Activated naive CD8-positive, alpha-beta T cell treated with anti-CD3 and anti-CD28 coated beads, Interleukin-2, amount 50 U/mL, for 16 hours (primary cell): ENCODE measurements around the gene GPC6.

Experiments
- DNase-seq: peaks from one replicate; pipeline ENCODE4 v3.0.0-alpha.2; 2020; ENCODE audit warnings: low read depth, low spot score

Gene GPC6

GRCh38 chr13:93915269-93915809 lies 688.7 kb downstream of the GPC6 start:
- DNase-seq = no peak

GRCh38 chr13:93922063-93922855 lies 695.7 kb downstream of the GPC6 start:
- DNase-seq = no peak

- DNase-seq = no peak
These were observed 699.4 kb downstream of the GPC6 start for GRCh38 chr13:93925990-93926389.

GRCh38 chr13:93926425-93926824 lies 699.8 kb downstream of the GPC6 start:
- no peak for DNase-seq

DNA sequence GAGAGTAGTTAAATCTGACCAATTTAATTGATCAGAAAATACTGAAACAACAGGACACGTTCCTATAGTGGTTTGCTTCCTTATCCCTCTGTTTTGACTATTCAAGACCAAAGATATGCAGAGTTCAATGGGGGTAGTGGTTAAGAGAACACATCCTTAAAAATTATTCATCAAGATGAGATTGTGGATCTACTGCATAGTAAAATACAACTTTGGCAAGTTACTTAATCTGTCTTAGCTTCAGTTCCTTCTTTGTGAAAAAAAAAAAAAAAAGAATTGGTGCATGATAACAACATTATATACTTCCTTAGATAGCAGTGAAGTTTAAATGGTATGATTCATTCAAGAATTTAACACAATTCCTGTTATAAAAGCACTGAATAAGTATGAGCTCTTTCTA lies 700.8 kb downstream of the GPC6 start:
- DNase-seq = no peak

DNA sequence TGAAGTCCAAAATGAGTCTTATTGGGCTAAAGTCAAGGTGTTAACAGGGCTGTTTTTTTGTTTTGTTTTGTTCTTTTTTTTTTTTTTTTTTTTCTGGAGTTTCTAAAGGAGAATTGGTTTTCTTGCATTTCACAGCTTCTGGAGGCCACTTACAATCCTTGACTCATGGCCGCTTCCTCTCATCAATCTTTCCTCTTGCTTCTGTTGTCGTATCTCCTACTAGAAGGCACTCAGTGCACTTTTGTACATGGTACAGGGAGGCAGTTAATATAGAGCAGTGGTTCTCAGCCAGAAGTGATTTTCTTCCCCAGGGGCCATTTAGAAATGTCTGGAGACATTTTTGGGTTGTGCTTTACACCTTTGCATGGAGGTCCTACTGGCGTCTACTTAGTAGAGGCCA lies 706.3 kb downstream of the GPC6 start:
- DNase-seq = no peak

DNA sequence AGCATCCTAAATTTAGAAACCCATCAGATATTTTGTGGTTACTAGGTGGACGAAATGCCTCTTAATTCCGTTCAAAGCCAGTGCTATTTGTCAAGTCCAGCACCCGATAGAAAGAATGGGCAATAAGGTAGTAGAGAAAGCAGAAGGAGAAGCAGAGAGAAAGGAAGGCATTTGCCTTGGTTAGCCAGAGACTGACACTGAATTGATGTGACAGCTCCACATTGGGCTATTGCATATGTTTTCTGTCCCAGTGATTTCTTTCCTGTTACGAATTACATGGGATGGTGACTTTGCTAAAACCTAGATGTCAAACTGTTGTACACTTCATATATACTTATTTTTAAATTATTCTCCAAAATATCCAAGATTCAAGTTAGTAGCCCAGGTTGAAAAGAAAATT lies 710.3 kb downstream of the GPC6 start:
- DNase-seq = no peak

GRCh38 chr13:93941444-93941843 lies 714.8 kb downstream of the GPC6 start:
- no peak for DNase-seq

GRCh38 chr13:93942016-93942415 lies 715.4 kb downstream of the GPC6 start:
- no peak for DNase-seq

- no peak for DNase-seq
These were observed 719.0 kb downstream of the GPC6 start for GRCh38 chr13:93945621-93946020.

DNA sequence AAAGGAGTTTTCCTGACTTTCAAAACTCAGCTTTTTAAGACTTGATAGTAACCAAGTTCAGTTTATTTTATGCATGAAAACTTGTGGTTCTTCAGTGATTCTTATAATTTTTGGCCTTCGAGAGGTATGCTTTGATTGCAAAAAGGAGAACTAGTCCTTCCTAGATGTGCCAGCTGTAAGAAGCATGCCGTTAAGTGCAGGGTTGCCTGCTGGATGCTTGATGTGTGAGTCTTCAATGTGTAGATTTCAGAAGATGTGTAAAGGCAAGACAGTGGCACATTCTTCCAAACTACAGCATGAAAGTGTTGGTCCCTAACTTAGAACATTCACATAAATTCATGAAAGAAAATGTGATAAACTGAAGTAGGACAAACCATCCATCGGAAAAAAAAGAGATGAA lies 720.4 kb downstream of the GPC6 start:
- DNase-seq = no peak

DNA sequence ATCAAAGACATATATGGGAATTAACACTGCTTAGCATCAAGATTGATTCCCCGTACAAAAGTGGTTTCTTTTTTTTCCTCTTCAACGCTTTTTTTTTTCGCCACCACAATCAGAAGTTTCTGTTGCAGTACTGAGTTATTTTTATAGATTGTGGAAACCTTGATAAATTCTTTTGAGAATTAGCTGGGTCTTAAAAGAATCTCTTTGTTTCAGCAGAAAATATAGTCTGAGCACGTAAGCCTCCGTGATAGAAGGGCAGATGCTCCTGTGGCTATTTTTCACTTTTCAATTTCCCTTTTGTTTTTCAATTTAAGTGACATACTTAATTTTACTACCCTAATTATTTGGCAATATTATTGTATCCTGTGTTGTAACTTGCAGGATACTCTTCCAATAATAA lies 721.0 kb downstream of the GPC6 start:
- no peak for DNase-seq

GRCh38 chr13:93948162-93948922 lies 721.7 kb downstream of the GPC6 start:
- DNase-seq = no peak

DNA sequence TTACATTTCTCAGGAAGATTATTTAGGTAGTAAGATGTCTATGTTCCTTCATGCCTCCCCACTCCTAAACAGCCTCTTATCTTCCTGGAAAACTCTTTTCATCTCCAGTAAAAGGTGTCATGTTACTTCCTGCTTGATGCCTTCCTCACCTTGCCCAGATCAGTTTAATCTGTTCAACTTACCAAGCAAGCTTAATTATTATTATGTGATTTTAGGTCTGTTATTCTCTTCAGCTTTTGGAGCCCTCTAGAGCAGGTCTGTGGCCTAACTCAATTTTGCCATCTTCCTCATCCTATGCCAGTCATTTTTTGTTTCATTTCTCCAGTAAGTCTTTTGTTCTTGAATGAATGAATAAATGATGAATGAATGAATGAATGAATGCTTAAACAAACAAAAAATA lies 724.5 kb downstream of the GPC6 start:
- DNase-seq = no peak

DNA sequence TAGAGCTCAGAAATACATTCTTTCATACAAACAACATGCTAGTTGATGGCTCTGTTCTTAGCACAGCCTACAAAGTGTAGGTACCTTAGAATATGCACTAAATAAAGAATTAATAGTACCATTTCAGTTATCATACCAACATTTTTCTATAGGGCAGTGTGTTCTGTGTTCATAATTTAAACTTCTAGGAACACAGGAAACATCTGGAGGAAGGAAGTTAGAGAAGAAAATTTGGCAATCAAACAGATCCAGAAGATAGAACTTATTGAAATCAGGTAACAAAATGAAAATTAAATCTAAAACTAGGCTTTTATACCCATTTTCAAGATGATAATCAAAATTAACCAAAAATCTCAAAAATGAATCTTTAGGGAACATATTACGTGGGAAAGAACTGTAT lies 725.3 kb downstream of the GPC6 start:
- DNase-seq = no peak

- DNase-seq = no peak
These were observed 727.2 kb downstream of the GPC6 start for GRCh38 chr13:93953841-93954240.

- no peak for DNase-seq
These were observed 729.3 kb downstream of the GPC6 start for GRCh38 chr13:93955904-93956303.

DNA sequence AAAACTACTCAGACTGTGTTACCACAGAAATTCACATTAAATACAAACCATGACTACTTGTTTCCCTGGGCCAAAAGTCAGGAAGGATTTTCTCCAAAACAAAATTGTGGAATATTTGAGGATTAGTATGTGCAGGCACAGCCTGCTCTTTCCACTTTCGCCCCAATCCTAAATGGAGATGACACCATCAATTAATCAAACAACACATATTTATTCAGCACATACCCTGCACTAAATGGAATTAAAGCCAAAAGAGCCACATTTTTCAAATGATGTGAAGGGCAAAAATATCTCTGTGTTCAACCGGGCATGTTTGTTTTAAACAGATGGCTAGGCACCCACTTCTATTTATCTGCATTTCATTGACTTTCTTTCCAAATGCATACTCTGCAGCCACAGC lies 729.8 kb downstream of the GPC6 start:
- DNase-seq = no peak

GRCh38 chr13:93957371-93957770 lies 730.8 kb downstream of the GPC6 start:
- no peak for DNase-seq

DNA sequence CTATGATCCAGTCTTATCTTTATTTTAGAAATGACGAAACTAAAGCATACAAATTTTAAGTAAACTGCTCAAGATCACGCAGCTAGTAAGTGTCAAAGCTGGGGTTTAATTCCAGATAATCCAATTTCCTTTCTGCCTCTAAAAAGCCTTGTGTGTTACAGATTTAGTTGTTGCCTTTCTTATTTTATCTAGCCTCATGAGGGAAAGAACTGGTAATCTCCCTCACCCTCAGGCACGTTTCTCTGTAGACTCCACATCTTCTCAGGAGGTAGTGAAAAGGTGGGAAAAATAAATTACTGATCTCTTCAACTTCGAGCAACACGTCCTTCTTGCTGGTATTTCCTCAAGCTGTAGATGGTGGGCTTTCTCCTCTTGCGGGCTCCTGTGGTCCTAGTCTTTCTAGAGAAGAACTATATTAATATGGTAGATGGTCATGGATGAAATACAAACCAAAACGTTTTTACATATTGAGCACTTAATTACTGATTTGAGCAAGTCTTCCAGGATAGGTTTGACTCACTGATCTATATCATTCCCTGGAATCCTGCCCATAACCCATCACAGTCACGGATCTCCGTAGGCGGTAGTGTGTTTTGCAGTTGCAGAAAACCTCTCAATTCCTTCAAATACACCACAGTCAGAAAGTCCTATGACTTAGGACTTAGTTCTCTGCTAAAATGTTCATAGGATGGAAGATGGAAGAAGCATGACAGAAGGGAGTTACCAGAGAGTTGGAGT lies 733.4 kb downstream of the GPC6 start:
- DNase-seq = no peak

DNA sequence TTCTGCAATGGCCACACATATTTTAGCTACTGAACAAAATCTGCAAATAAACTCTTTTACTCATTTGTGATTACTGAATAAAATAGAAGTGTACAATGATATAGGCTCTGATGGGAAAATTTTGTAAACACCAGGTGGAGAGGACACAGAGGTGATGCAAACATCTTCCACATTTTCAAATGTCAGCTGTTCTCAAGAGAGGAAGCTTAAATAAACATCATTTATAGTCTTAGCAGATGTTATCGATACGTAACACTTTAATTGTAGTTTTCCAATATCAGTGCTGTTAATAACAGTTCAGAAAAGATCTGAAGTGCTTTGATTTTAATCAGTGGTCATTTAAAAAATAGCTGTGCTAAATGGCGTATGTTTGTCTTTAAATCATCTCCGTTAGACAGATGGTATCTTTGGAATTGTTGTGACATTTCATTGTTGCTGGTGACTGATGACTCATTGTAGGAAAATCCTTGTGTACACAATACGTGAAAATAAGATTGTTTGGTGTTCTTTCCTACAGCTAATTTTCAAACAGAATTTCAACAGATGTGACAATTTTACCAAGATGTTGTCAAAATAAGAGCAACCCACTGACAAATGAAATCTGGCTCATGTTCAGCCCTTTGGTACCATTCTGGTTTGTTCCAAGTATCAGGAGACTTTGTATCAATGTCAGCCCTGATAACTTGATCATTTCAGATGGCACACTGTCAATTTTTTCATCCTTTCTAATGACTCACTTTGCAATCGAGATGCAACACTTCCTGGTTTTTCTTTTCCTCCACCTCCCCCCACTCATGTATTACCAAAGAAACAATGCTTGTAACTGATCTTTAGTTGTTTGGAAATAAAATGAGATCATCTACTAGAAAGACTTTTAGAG lies 736.9 kb downstream of the GPC6 start:
- no peak for DNase-seq
